ENCODE data around the gene NDRG4. TPM values are rescaled to one million over a fixed set of nuclear protein-coding genes. Genes with fewer than 3 reads are reported as not detected.
A peak's percentile ranks its signal among the peaks of the same experiment; 100 is the strongest.
"Not testable (repeated sequence)": the region's sequence is repeated elsewhere in the genome, so short reads cannot be mapped to it uniquely, and the experiment has no call there.

Gene NDRG4
- total and polyA plus RNA-seq, 5 donors from 2014 or later = 0.15 to 0.52 (median 0.40) TPM; not detected in 2

DNA sequence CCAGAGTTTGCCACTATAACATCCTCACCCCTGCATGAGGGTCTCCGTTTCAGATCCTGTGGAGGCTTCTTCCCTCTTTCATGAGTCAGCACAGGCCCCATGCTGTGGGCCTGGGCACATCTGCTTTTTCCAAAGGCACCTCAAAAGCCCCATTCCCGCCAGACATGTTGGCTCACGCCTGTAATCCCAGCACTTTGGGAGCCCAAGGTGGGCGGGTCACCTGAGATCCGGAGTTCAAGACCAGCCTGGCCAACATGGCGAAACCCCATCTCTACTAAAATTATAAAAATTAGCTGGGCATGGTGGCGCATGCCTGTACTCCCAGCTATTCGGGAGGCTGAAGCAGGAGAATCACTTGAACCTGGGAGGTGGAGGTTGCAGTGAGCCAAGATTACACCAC lies 9.4 kb upstream of the NDRG4 start:
- not testable (repeated sequence) for H3K27ac Mint-ChIP-seq; H3K27ac ChIP-seq (ENCODE audit: insufficient read depth, low read length, poor library complexity, severe bottlenecking); H3K9me3 Mint-ChIP-seq; ATAC-seq (ENCODE audit: low read depth in 2 of 2); H3K4me1 Mint-ChIP-seq; H3K4me1 ChIP-seq (ENCODE audit: control insufficient read depth, insufficient read depth, low read length, poor library complexity, severe bottlenecking); H3K36me3 Mint-ChIP-seq; H3K4me3 Mint-ChIP-seq; H3K36me3 ChIP-seq (ENCODE audit: control insufficient read depth, insufficient read depth, low read length); H3K9me3 ChIP-seq (ENCODE audit: control insufficient read depth in 2 of 2, low read length in 2 of 2); H3K27me3 ChIP-seq (ENCODE audit: control insufficient read depth, insufficient read depth, low read length); H3K4me3 ChIP-seq (ENCODE audit: low read depth, low read length); DNase-seq; H3K27me3 Mint-ChIP-seq

DNA sequence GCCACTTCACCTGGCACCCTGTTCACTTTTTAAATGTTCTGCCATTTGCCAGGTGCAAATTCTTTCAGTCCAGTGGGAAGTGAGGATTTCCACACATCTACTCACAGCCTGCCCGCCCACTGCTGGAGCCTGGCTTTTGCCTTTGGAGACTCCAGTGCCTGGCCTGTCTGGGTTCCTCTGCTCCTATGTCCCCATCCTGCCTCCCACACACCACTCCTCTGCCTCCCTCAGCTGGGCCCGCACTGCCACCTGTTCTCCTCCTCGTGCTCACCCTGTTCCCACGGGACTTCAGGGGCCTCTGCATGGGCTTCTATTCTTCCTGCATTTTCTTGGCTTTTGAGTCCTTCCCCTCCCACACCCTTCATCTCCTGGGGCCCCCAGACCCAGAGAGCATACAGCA lies 7.9 kb upstream of the NDRG4 start:
- Histone ChIP-seq H3K36me3 (ENCODE audit: control insufficient read depth, insufficient read depth, low read length) (no peaks in the 10 kb centered on the region), H3K4me3 (ENCODE audit: low read depth, low read length) (no peak overlapping the region), H3K9me3 (ENCODE audit: control insufficient read depth in 2 of 2, low read length in 2 of 2) (no peaks in the 10 kb centered on the region), H3K4me1 (ENCODE audit: control insufficient read depth, insufficient read depth, low read length, poor library complexity, severe bottlenecking) (peaks cover 6% of the 10 kb centered on the region), H3K27ac (ENCODE audit: insufficient read depth, low read length, poor library complexity, severe bottlenecking) (no peak overlapping the region), H3K27me3 (ENCODE audit: control insufficient read depth, insufficient read depth, low read length) (no peaks in the 10 kb centered on the region)
- Mint-ChIP-seq H3K27me3 (peaks cover 9% of the 10 kb centered on the region), H3K4me1 (peaks cover 0 to 15% (median 0%) of the 10 kb centered on the region in 4 donors), H3K36me3 (no peaks in the 10 kb centered on the region), H3K9me3 (no peaks in the 10 kb centered on the region), H3K27ac (peak overlapping the region in 1 of 3 donors; percentile 91), H3K4me3 (no peak overlapping the region)
- no peak for ATAC-seq (ENCODE audit: low read depth in 2 of 2)
- DNase-seq = no peak

DNA sequence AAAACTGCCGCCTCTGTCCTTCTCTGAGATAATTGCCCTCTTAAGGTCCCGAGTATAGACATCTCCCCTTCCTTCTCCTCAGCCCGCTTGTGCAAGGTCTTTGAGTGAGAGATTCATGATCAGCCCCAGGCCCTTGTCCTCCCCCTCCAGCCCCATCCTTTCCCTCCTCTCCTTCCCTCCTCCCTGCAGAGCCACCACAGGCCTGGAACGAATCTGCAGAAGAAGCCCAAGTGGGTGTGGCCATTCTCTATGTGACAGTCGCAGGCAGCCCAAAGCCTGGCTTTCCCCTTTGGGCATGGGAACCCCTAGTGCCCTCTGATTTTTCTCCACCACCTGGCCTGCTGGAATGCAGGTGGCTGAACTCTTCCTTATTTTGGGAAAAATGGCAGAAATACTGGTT lies 7.2 kb upstream of the NDRG4 start:
- no peak overlapping the region for H3K27ac Mint-ChIP-seq

DNA sequence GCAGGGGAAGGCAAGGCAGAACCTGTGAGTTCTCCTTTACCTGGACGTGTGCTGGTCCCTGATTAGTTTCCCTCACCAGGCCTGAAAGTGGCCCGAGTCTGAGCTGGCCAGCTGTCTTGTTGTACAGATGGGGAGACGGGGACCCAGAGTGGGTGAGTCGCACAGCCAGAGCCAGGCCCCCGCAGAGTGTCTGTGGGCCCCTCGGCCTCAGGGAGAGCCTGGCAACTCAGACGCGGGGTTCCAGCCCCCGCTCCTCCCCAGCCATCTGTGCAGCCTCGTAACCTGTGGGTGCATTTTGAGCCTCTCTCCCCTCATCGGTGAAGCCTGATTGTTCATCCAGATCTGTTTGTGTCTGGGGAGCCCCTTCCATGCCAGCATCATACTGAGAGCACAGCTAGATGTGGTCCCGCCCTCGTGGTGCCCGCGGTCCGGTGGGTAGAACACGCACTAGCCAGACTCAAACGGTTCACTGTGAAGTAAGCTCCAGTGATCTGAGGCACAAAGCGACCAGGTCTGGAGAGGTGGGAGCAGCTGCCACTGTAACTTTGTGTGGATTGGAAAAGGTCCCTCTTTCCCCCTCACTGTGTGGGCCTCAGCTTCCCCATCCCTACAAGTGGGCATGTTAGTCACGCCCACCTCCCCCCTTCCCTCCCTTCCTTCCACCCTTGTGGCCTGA lies 6.0 kb upstream of the NDRG4 start:
- no peak overlapping the region for H3K4me3 Mint-ChIP-seq
- DNase-seq (no peak), ATAC-seq (ENCODE audit: low read depth in 2 of 2) (no peak)
- Histone ChIP-seq H3K36me3 (ENCODE audit: control insufficient read depth, insufficient read depth, low read length) (no peaks in the 10 kb centered on the region), H3K9me3 (ENCODE audit: control insufficient read depth in 2 of 2, low read length in 2 of 2) (no peaks in the 10 kb centered on the region), H3K27ac (ENCODE audit: insufficient read depth, low read length, poor library complexity, severe bottlenecking) (no peak overlapping the region), H3K27me3 (ENCODE audit: control insufficient read depth, insufficient read depth, low read length) (no peaks in the 10 kb centered on the region), H3K4me1 (ENCODE audit: control insufficient read depth, insufficient read depth, low read length, poor library complexity, severe bottlenecking) (no peaks in the 10 kb centered on the region), H3K4me3 (ENCODE audit: low read depth, low read length) (no peak overlapping the region)
- H3K36me3 Mint-ChIP-seq = no peaks in the 10 kb centered on the region
- peak overlapping the region in 2 of 3 donors; percentile 9 to 37 for H3K27ac Mint-ChIP-seq
- peaks cover 5% of the 10 kb centered on the region for H3K27me3 Mint-ChIP-seq
- no peaks in the 10 kb centered on the region for H3K9me3 Mint-ChIP-seq
- peaks cover 0 to 15% (median 0%) of the 10 kb centered on the region in 4 donors for H3K4me1 Mint-ChIP-seq

More for the DNA sequence above, 7.2 kb upstream of the NDRG4 start:
- no peak overlapping the region for H3K27ac ChIP-seq (ENCODE audit: insufficient read depth, low read length, poor library complexity, severe bottlenecking)
- H3K4me3 ChIP-seq (ENCODE audit: low read depth, low read length) = no peak overlapping the region
- H3K9me3 Mint-ChIP-seq = no peaks in the 10 kb centered on the region
- H3K4me1 Mint-ChIP-seq = peaks cover 0 to 14% (median 0%) of the 10 kb centered on the region in 4 donors
- no peak for ATAC-seq (ENCODE audit: low read depth in 2 of 2)
- peaks cover 2% of the 10 kb centered on the region for H3K4me1 ChIP-seq (ENCODE audit: control insufficient read depth, insufficient read depth, low read length, poor library complexity, severe bottlenecking)
- no peaks in the 10 kb centered on the region for H3K36me3 ChIP-seq (ENCODE audit: control insufficient read depth, insufficient read depth, low read length)
- no peaks in the 10 kb centered on the region for H3K36me3 Mint-ChIP-seq
- DNase-seq = no peak
- H3K27me3 ChIP-seq (ENCODE audit: control insufficient read depth, insufficient read depth, low read length) = no peaks in the 10 kb centered on the region
- no peaks in the 10 kb centered on the region for H3K9me3 ChIP-seq (ENCODE audit: control insufficient read depth in 2 of 2, low read length in 2 of 2)
- no peak overlapping the region for H3K4me3 Mint-ChIP-seq
- peaks cover 8% of the 10 kb centered on the region for H3K27me3 Mint-ChIP-seq

DNA sequence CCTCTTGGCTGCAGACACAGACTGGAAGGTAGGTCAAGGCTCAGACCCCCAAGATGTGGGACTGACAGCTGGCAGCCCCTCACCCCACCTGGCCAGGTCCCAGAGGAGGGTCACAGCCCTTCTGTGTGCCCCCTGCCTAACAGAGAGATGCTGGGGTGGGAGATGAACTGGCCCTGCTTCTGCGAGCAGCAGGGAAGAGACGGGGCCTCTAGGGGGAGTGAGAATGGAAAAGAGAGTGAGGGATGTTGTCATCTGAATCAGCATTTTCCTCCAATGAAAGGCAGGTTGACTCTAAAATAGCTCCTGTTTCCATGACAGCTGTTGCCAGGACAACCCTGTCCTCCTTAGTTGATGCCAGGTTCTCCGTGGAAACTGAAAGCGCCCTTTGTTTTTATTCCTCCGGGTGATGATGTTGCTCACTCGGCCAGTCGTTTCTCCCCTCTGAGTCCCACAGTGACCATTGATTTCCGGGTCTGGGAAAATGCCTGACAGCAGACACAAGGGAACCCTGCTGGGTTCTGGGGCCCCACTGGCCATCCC lies 4.9 kb upstream of the NDRG4 start:
- H3K27ac ChIP-seq (ENCODE audit: insufficient read depth, low read length, poor library complexity, severe bottlenecking) = no peak overlapping the region
- no peaks in the 10 kb centered on the region for H3K27me3 ChIP-seq (ENCODE audit: control insufficient read depth, insufficient read depth, low read length)
- peak; percentile 36 to 40 for ATAC-seq (ENCODE audit: low read depth in 2 of 2)
- peak overlapping the region in 1 of 3 donors; percentile 38 for H3K27ac Mint-ChIP-seq
- no peak overlapping the region for H3K4me3 ChIP-seq (ENCODE audit: low read depth, low read length)
- H3K4me3 Mint-ChIP-seq = no peak overlapping the region
- H3K4me1 Mint-ChIP-seq = peaks cover 0 to 19% (median 0%) of the 10 kb centered on the region in 4 donors
- peak; percentile 30 to 83 (median 44) for DNase-seq
- no peaks in the 10 kb centered on the region for H3K4me1 ChIP-seq (ENCODE audit: control insufficient read depth, insufficient read depth, low read length, poor library complexity, severe bottlenecking)
- H3K9me3 Mint-ChIP-seq = no peaks in the 10 kb centered on the region
- no peaks in the 10 kb centered on the region for H3K36me3 Mint-ChIP-seq
- H3K27me3 Mint-ChIP-seq = no peaks in the 10 kb centered on the region
- H3K9me3 ChIP-seq (ENCODE audit: control insufficient read depth in 2 of 2, low read length in 2 of 2) = no peaks in the 10 kb centered on the region
- H3K36me3 ChIP-seq (ENCODE audit: control insufficient read depth, insufficient read depth, low read length) = no peaks in the 10 kb centered on the region

DNA sequence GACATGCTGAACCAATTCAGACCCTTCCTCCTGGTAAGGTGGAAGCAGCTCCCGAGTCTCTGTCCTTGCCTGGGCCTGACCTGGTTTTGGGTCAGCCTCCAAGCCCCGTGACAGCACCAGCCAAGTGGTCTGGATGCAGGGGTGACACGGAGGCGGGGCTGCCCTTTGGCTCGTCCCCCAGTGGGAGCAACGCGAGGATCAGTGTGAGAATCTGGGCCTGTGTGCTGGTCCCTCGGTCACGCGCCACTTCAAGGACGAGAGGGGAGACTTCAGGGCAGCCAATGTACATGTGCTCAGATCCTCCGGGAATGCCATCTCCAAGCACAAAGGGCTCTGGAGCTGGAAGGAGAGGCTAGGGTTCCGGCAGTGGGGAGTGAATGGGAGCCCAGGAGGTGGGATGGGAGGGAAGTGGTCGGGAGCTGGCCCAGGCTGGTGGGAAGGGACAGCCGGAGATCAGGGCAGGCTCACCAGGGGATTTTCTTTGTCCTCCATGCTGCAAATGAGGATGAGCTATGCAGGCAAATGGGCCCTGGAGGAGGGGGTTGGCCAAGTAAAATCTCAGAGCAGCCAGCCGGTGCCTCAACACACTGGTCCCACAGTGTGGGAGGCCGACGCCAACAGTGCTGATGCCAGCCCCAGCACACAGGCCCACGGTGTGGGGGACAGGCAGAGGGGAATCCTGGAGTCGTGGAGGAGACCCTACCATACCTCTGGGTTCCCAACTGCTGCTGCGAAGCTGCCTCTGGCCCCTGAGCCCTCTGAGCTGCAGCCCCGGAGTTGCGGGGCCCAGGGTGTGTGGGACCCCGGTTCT lies 4.2 kb upstream of the NDRG4 start:
- peaks cover 3% of the 10 kb centered on the region for H3K4me1 ChIP-seq (ENCODE audit: control insufficient read depth, insufficient read depth, low read length, poor library complexity, severe bottlenecking)
- H3K27me3 Mint-ChIP-seq = no peaks in the 10 kb centered on the region
- H3K4me3 ChIP-seq (ENCODE audit: low read depth, low read length) = no peak overlapping the region
- H3K9me3 ChIP-seq (ENCODE audit: control insufficient read depth in 2 of 2, low read length in 2 of 2) = no peaks in the 10 kb centered on the region
- no peaks in the 10 kb centered on the region for H3K9me3 Mint-ChIP-seq
- H3K27ac Mint-ChIP-seq = peak overlapping the region in 1 of 3 donors; percentile 38
- ATAC-seq (ENCODE audit: low read depth in 2 of 2) (no peak), DNase-seq (no peak)
- H3K4me1 Mint-ChIP-seq = peaks cover 0 to 25% (median 0%) of the 10 kb centered on the region in 4 donors
- no peak overlapping the region for H3K4me3 Mint-ChIP-seq
- H3K36me3 ChIP-seq (ENCODE audit: control insufficient read depth, insufficient read depth, low read length) = no peaks in the 10 kb centered on the region
- no peak overlapping the region for H3K27ac ChIP-seq (ENCODE audit: insufficient read depth, low read length, poor library complexity, severe bottlenecking)
- no peaks in the 10 kb centered on the region for H3K36me3 Mint-ChIP-seq
- H3K27me3 ChIP-seq (ENCODE audit: control insufficient read depth, insufficient read depth, low read length) = no peaks in the 10 kb centered on the region

DNA sequence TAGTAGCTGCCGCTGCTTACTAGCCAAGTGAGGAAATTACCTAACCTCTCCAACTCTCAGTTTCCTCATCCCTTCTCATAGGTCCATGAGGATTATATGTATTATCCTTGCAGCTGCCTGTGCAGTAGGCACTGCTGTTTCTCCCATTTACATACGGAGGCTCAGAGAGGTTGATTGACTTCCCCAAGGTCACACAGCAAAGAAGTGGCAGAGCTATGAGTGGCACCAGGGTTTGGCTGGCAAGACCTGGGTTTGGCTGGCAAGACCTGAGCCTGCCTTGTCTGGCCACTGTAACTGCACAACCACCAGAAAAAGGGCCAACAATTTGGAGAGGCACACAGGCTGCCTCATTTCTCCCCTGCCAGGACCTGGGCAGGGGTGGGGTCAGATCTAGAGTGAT lies 2.5 kb upstream of the NDRG4 start:
- Histone ChIP-seq H3K27me3 (ENCODE audit: control insufficient read depth, insufficient read depth, low read length) (no peaks in the 10 kb centered on the region), H3K9me3 (ENCODE audit: control insufficient read depth in 2 of 2, low read length in 2 of 2) (no peaks in the 10 kb centered on the region), H3K4me1 (ENCODE audit: control insufficient read depth, insufficient read depth, low read length, poor library complexity, severe bottlenecking) (peaks cover 15% of the 10 kb centered on the region), H3K36me3 (ENCODE audit: control insufficient read depth, insufficient read depth, low read length) (no peaks in the 10 kb centered on the region), H3K4me3 (ENCODE audit: low read depth, low read length) (no peak overlapping the region), H3K27ac (ENCODE audit: insufficient read depth, low read length, poor library complexity, severe bottlenecking) (no peak overlapping the region)
- Mint-ChIP-seq H3K9me3 (no peaks in the 10 kb centered on the region), H3K4me1 (peaks cover 0 to 36% (median 0%) of the 10 kb centered on the region in 4 donors), H3K27me3 (no peaks in the 10 kb centered on the region), H3K4me3 (no peak overlapping the region), H3K36me3 (no peaks in the 10 kb centered on the region), H3K27ac (no peak overlapping the region)
- no peak for ATAC-seq (ENCODE audit: low read depth in 2 of 2)
- DNase-seq = no peak
